Measurements from ENCODE around the gene SPECC1.
A peak's percentile ranks its signal among the peaks of the same experiment; 100 is the strongest.

The SPECC1 gene

DNA sequence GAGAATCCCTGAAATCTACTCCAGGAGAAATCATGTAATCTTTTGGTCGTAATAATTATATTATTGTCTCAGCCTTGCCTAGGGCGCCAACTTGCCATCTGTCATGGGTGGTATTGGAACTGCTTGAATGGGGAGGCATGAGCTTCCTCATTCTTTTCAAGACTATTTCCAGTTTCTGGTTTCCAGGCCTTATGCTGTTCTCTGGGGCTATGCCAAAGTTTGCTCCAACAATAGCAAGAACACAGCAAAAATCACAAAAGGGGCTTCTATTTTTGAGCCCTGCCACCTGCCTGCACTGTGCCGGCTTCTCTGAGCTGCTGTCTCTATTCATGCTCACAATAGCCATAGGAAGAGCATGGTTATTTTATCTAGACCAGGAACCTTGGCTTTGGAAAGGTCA lies 111.7 kb downstream of the SPECC1 start:
- DNase-seq (ENCODE audit: insufficient read length, low spot score) (no peak), FAIRE-seq (no peak)

- peak; percentile 68 for FAIRE-seq
Observed at GRCh38 chr17:20121359-20122253, 112.4 kb downstream of the SPECC1 start.

GRCh38 chr17:20122254-20122879 lies 113.2 kb downstream of the SPECC1 start:
- no peak for FAIRE-seq
- DNase-seq (ENCODE audit: insufficient read length, low spot score): no peak

More at GRCh38 chr17:20121359-20122253, 112.4 kb downstream of the SPECC1 start:
- DNase-seq (ENCODE audit: insufficient read length, low spot score): peak; percentile 49

DNA sequence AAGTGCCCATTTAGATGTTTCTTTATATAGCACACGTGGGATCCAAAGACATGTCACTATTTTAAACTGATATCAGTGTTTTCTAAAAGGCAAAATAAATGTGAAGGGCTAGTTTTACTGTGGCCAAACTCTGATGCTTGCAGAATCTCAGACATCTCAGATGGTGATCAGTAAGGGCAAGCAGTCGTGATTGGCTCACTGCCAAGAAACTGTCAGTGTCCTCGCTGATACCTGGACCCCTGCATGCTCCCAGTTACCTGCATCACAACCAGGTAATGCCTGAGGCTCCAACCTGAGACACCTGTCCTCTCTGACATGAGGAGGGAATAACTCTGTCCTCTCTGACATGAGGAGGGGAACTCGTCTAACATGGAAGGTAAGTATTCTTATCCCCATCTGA lies 114.0 kb downstream of the SPECC1 start:
- DNase-seq (ENCODE audit: insufficient read length, low spot score) (no peak), FAIRE-seq (no peak)

DNA sequence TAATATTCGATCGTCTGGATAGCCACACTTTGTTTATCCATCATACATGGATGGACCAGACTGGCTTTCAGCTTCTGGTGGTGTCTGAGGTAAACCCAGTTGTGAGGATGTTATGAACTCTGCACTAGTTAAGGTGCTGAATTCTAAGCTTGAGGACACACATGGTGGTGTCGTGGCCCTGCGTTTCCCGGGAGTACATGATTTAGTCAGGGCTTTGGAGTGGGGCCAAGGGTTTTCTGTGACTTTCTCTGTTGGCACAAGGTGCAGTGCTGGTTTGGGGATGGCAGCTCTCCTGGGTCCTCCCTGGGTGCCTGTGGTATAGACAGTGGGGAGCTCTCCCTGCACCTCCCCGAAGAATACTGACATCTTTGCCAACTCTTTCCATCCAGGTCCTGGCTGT lies 116.6 kb downstream of the SPECC1 start:
- DNase-seq (ENCODE audit: insufficient read length, low spot score) (no peak), FAIRE-seq (no peak)

DNA sequence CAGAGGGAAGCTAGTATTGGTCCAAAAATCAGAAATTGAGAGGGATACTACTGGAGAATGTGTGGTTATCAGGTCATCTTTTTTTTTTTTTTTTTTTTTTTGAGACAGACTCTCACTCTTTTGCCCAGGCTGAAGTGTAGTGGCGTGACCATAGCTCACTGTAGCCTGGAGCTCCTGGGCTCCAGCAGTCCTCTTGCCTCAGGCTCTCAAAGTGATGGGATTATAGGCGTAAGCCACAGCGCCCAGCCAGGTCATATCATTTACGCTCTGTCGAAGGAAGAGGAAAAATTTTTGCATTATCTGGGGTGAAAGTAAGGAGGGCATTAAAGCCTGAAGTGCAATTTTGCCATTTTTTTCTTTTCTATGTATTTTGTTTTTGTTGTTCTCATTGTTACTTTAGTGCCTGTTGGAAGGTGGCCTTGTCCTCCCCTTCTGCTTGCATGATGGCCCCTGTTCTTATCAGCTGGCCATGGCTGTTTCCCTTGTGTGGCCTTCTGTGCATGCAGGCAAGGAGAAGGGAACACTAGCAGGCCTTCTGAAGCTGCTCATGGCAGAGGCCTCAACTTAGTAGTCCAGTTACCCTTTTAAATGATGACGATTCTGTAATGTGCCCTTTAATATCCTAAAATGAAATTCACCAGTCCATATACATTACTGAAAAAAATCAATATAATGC lies 118.3 kb downstream of the SPECC1 start:
- DNase-seq (ENCODE audit: insufficient read length, low spot score) (no peak), FAIRE-seq (no peak)

- no peak for DNase-seq (ENCODE audit: insufficient read length, low spot score)
- FAIRE-seq: no peak
Observed at GRCh38 chr17:20128036-20128667, 119.0 kb downstream of the SPECC1 start.

- FAIRE-seq (no peak), DNase-seq (ENCODE audit: insufficient read length, low spot score) (no peak)
Observed at GRCh38 chr17:20133517-20133916, 124.4 kb downstream of the SPECC1 start.

DNA sequence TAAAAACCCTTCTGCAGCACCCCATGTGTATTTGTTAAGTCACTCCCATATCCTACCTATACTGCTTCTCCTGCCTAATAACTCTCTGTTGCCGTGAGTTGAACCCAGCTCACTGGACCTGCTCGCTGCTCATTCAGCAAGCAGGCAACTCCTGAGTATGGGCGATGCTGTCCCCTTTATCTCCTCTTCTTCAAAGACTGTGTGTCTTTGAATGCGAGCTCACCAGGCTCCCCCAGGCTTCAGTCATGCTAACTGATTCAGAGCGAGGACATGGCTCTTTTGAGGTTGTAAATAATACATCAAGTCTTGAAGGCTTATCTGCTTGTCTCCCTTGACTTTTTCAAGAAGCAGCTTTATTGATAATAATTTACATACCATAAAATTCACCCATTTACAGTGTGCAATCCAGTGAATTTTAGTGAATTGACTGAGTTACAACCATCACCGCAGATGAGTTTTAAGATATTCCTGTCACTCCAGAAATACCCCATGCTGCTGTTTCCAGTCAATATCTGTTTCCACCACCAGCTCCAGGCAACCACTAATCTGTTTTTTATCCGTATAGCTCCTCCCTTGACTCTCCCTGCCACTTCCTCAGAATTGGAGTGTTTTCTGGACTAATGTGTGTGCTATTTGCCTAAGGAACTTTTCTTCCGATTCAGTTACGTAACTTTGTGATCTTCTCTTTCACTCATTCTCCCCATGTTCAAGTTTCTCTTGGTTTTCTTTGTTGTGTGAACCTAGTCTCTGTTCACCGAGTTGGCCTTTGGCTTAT lies 132.2 kb downstream of the SPECC1 start:
- FAIRE-seq (no peak), DNase-seq (ENCODE audit: insufficient read length, low spot score) (no peak)

DNA sequence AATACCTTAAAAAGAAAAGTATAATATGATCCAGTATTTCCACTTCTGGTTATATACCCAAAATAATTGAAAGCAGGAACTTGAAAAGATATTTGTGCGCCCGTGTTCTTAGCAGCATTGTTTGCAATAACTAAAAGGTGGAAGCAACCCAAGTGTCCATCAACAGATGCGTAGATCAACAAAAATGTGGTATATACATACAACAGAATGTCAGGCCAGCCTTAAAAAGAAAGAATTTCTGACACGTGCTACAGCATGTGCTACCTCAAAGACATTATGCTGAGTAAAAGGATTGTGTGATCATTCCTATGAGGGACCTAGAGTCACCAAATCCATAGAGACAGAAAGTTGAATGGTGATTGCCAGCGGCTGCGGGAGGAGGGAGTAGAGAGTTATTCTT lies 133.1 kb downstream of the SPECC1 start:
- no peak for FAIRE-seq
- no peak for DNase-seq (ENCODE audit: insufficient read length, low spot score)

DNA sequence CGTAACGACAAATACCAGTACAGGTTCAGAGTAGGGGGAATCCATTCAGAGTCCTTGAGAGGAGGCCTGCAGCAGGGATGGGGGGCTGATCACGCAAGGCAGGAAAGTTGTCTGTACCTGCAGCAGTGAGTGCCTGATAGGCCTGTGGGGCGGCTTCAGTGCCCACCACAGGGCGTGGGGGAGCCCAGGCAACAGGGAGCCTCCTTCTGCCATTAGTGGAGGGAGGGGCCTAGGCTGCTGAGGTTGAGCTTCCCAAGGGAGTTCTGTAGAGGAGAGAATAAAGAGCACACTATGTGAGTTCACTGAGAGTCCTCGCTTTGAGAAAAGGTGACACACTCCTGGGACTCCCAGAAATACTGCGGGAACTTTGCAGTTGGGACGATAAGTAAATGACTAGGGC lies 134.6 kb downstream of the SPECC1 start:
- FAIRE-seq (no peak), DNase-seq (ENCODE audit: insufficient read length, low spot score) (no peak)

GRCh38 chr17:20145567-20145966 lies 136.4 kb downstream of the SPECC1 start:
- FAIRE-seq (no peak), DNase-seq (ENCODE audit: insufficient read length, low spot score) (no peak)

DNA sequence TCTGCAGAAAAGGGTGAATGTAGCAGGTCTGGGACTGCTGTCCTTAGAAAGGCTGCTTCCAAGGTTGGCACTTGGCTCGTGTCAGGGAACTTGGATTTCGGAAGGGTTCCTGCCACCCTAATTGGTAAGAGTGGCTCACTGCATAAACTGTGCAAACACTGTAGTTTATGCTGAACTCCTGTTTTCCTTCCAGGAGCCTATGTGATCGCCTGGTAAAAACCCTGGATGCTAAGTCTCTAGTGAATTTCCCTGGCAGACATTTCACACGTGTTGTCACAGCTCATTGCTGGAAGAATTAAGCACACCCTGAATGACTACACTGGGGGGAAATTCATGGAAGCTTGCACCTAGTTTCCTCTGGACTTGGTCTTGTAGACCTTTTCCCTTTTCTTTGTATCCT lies 140.1 kb downstream of the SPECC1 start:
- no peak for FAIRE-seq

GRCh38 chr17:20151174-20151573 lies 142.0 kb downstream of the SPECC1 start:
- DNase-seq (ENCODE audit: insufficient read length, low spot score): no peak
- no peak for FAIRE-seq

More for the DNA sequence above, 140.1 kb downstream of the SPECC1 start:
- DNase-seq (ENCODE audit: insufficient read length, low spot score): no peak

GRCh38 chr17:20153231-20153630 lies 144.1 kb downstream of the SPECC1 start:
- FAIRE-seq (peak; percentile 26), DNase-seq (ENCODE audit: insufficient read length, low spot score) (no peak)

DNA sequence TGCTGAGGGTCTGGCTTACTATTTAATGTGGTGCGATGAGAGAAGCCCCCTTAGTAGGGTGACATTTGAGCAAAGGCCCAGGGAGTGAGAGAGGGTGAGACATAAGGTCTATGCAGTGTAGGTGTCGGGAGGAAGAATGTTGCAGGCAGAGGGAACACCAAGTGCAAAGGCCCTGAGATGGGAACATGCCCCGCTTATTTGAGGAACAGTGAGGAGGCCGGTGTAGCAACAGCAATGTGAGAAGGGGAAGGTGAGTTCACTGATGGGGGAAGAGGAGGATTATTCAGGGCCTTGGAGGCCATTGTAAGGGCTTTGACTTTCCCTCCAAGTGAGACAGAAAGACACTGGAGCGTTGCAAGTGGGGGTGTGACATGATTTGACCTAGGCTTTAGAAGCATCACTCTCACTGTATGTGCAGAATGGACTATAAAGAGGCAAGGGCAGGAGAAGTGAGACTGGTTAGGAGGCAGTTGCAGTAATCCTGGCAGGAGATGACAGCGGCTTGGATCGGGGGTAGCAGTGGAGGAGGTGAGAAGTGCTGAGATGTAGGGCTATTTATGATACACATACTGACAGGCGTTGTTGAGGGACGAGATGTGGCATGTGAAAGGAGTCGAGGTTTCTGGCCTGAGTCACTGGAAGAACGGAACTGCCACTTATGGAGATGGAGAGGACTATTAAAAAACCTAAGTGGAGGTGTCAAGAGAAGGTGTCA lies 145.3 kb downstream of the SPECC1 start:
- FAIRE-seq (peak; percentile 67), DNase-seq (ENCODE audit: insufficient read length, low spot score) (no peak)

GRCh38 chr17:20155258-20156195 lies 146.4 kb downstream of the SPECC1 start:
- FAIRE-seq: peak; percentile 97

DNA sequence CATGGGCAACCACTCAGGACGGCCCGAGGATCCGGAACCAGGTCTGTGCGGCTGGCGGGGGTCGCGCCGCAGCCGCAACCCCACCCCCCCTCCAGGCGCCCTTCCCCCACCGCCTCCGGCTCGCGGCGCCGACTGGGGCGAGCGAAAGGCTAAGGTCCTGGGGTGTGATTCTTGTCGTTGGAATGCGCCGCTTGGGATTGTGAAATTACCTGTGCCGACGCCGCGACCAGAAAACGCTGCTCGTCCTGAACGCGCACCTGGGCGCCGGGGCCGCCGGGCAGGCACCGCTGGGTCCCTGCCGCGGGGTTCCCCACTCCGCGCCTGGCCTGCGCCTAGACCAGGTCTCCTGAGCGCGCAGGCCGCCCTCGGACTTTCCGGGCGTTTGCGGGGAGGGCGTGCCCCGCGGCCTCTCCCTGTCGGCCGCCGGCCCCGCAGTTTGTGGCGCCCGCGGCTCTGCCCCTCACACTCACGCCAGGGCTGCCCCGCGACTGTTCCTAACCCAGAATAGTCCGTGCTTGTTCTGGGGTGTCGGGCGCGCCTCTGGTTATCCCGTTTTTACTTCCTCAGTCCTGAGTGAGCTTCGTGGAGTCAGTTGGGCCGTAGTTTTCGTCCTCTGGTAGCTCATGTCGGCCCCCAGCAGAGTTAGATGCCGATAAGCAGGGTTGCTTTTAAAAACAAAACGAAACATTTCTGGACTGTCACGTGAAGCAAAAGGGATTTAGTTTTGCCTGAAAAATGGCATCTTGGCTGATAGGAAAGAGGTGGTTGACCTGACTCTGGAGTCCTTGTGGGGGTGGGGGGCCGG lies 147.2 kb downstream of the SPECC1 start:
- peak; percentile 25 for DNase-seq (ENCODE audit: insufficient read length, low spot score)
- peak; percentile 49 for FAIRE-seq

More at GRCh38 chr17:20155258-20156195, 146.4 kb downstream of the SPECC1 start:
- peak; percentile 92 for DNase-seq (ENCODE audit: insufficient read length, low spot score)

Data from GM19239 (cell line).